Gastroesophageal sphincter (tissue), 4 donors: ENCODE results near the gene MIDN. TPM values are rescaled to one million over a fixed set of nuclear protein-coding genes. Genes with fewer than 3 reads are reported as not detected.

Experiments used
- ATAC-seq: fragments of 150-250 bp; one replicate; pipeline ENCODE4 v1.9.1; 2016; ENCODE audit warnings: mild to moderate bottlenecking, moderate library complexity
- H3K27ac ChIP-seq, 4 donors: fragments of 200-600 bp; sonication (generic) in 3 of 4; 1 replicate in 3 of 4; 2 replicates in 1 of 4; pipeline ENCODE4 v1.5.1; 2016 to 2019
- H3K27me3 ChIP-seq: fragments of 200-600 bp; sonication (generic); one replicate; pipeline ENCODE4 v1.5.1; 2019
- H3K36me3 ChIP-seq, 2 donors: fragments of 200-600 bp; sonication (generic); one replicate each; pipeline ENCODE4 v1.5.1; 2019; ENCODE audit warnings: control low read depth in 1 of 2
- H3K4me1 ChIP-seq, 3 donors: fragments of 200-600 bp; sonication (generic); 1 replicate in 2 of 3; 2 replicates in 1 of 3; pipeline ENCODE4 v1.5.1; 2016 to 2019; ENCODE audit warnings: control low read depth in 2 of 3
- H3K4me3 ChIP-seq, 2 donors: fragments of 200-600 bp; sonication (generic); one replicate each; pipeline ENCODE4 v1.5.1; 2019; ENCODE audit warnings: mild to moderate bottlenecking in 1 of 2, moderate library complexity in 1 of 2
- H3K9me3 ChIP-seq, 3 donors: fragments of 200-600 bp; sonication (generic); one replicate each; pipeline ENCODE4 v1.5.1; 2017 to 2019; ENCODE audit warnings: control low read depth in 2 of 3
- EP300 ChIP-seq: sonication (generic); formaldehyde crosslinking; IDR thresholded peaks from one replicate; pipeline ENCODE4 v1.6.1; 2017; ENCODE audit warnings: antibody characterized with exemption, mild to moderate bottlenecking
- POLR2A ChIP-seq, 2 donors: fragments of 450-650 bp; IDR thresholded peaks; one replicate each; pipeline ENCODE4 v1.6.1; 2017; ENCODE audit warnings: antibody characterized with exemption in 2 of 2, mild to moderate bottlenecking in 2 of 2, moderate library complexity in 1 of 2
- POLR2AphosphoS5 ChIP-seq: sonication (generic); formaldehyde crosslinking; IDR thresholded peaks from one replicate; pipeline ENCODE4 v1.6.1; 2017; ENCODE audit warnings: antibody characterized with exemption
- whole genome bisulfite sequencing, 2 donors: methylation state at CpG; one replicate each; pipeline ENCODE4 v1.1.5; 2018; ENCODE audit warnings: low coverage in 1 of 2; 5-methylcytosine and 5-hydroxymethylcytosine counted together
- total RNA-seq, 4 donors: library from RNA; depleted of rRNA; stranded (reverse); fragments of >200 nt; gene quantifications; one replicate each; pipeline ENCODE4 v1.1.0, GENCODE V29; 2016
- TF ChIP-seq, protein P1 (sequence below), 4 experiments: fragments of 200-600 bp in 2 of 4; fragments of 450-650 bp in 2 of 4; sonication (generic) in 1 of 4; IDR thresholded peaks; one replicate each; pipeline ENCODE4 v1.5.1; 2017 to 2019; ENCODE audit warnings: antibody characterized with exemption in 4 of 4, mild to moderate bottlenecking in 2 of 4, moderate library complexity in 2 of 4

The MIDN gene
- total RNA-seq, 4 donors from 2014 or later, result 20.0 to 40.1 (median 24.2) TPM

GRCh38 chr19:1228161-1228957, 20.0 kb upstream of the MIDN start:
- H3K36me3 ChIP-seq, result peaks cover 0 to 51% of the 10 kb centered on the region in 2 donors
- no peak for TF ChIP-seq POLR2A (IDR thresholded peaks at IDR 0.05)
- TF ChIP-seq, protein P1, sequence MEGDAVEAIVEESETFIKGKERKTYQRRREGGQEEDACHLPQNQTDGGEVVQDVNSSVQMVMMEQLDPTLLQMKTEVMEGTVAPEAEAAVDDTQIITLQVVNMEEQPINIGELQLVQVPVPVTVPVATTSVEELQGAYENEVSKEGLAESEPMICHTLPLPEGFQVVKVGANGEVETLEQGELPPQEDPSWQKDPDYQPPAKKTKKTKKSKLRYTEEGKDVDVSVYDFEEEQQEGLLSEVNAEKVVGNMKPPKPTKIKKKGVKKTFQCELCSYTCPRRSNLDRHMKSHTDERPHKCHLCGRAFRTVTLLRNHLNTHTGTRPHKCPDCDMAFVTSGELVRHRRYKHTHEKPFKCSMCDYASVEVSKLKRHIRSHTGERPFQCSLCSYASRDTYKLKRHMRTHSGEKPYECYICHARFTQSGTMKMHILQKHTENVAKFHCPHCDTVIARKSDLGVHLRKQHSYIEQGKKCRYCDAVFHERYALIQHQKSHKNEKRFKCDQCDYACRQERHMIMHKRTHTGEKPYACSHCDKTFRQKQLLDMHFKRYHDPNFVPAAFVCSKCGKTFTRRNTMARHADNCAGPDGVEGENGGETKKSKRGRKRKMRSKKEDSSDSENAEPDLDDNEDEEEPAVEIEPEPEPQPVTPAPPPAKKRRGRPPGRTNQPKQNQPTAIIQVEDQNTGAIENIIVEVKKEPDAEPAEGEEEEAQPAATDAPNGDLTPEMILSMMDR (IDR thresholded peaks at IDR 0.05), result no peak
- TF ChIP-seq POLR2AphosphoS5, result no peak
- no peak for TF ChIP-seq EP300
- WGBS, 2 donors, result 92% methylated on average over 13 of the region's 100 CpGs; no CpG with 5 or more reads in 1 of the 2 donors

GRCh38 chr19:1229056-1229923, 19.1 kb upstream of the MIDN start:
- Histone ChIP-seq H3K27ac (no peak overlapping the region), H3K36me3 (peaks cover 0 to 41% of the 10 kb centered on the region in 2 donors), H3K27me3 (no peaks in the 10 kb centered on the region), H3K9me3 (no peaks in the 10 kb centered on the region), H3K4me3 (no peak overlapping the region), H3K4me1 (peaks cover 0 to 23% (median 11%) of the 10 kb centered on the region in 3 donors)
- ATAC-seq, result no peak
- TF ChIP-seq, protein P1 (IDR thresholded peaks at IDR 0.05), result no peak
- TF ChIP-seq POLR2A (IDR thresholded peaks at IDR 0.05) (no peak), EP300 (no peak), POLR2AphosphoS5 (no peak)
- 100% methylated on average over 1 of the region's 158 CpGs; no CpG with 5 or more reads in 1 of the 2 donors for WGBS, 2 donors

More at GRCh38 chr19:1228161-1228957, 20.0 kb upstream of the MIDN start:
- H3K9me3 ChIP-seq, result no peaks in the 10 kb centered on the region
- H3K4me1 ChIP-seq, result peaks cover 0 to 22% (median 10%) of the 10 kb centered on the region in 3 donors
- no peak for ATAC-seq
- no peaks in the 10 kb centered on the region for H3K27me3 ChIP-seq
- H3K27ac ChIP-seq, result no peak overlapping the region
- H3K4me3 ChIP-seq, result no peak overlapping the region

GRCh38 chr19:1229924-1230782, 18.2 kb upstream of the MIDN start:
- Histone ChIP-seq H3K4me1 (peaks cover 0 to 23% (median 11%) of the 10 kb centered on the region in 3 donors), H3K36me3 (peaks cover 0 to 33% of the 10 kb centered on the region in 2 donors), H3K4me3 (no peak overlapping the region), H3K27ac (no peak overlapping the region), H3K9me3 (no peaks in the 10 kb centered on the region), H3K27me3 (no peaks in the 10 kb centered on the region)
- TF ChIP-seq, protein P1 (IDR thresholded peaks at IDR 0.05), result no peak
- no peak for TF ChIP-seq EP300
- TF ChIP-seq POLR2A (IDR thresholded peaks at IDR 0.05), result no peak
- no peak for TF ChIP-seq POLR2AphosphoS5
- WGBS, 2 donors, result no CpG with 5 or more reads among the region's 61 CpGs
- ATAC-seq, result no peak

- WGBS, 2 donors, result 45% methylated on average over 4 of the region's 38 CpGs; no CpG with 5 or more reads in 1 of the 2 donors
- Histone ChIP-seq H3K9me3 (no peaks in the 10 kb centered on the region), H3K4me3 (no peak overlapping the region), H3K27ac (no peak overlapping the region), H3K4me1 (peaks cover 0 to 23% (median 11%) of the 10 kb centered on the region in 3 donors), H3K36me3 (peaks cover 0 to 25% of the 10 kb centered on the region in 2 donors), H3K27me3 (peaks cover under 1% of the 10 kb centered on the region)
- no peak for ATAC-seq
- TF ChIP-seq POLR2A (IDR thresholded peaks at IDR 0.05) (no peak), EP300 (no peak)
- TF ChIP-seq, protein P1 (IDR thresholded peaks at IDR 0.05), result no peak
Observed at GRCh38 chr19:1230783-1231489, 17.4 kb upstream of the MIDN start.
